Effector memory CD8-positive, alpha-beta T cell (primary cell): ENCODE measurements around the gene CADM2.

Experiments used
- ATAC-seq: fragments of 150-1000 bp; cut with Tn5 transposase; replicated peaks from 2 replicates; pipeline ENCODE4 v1.10.0; 2021; ENCODE audit warnings: mild to moderate bottlenecking, moderate library complexity
- DNase-seq, 3 experiments: peaks; one replicate each; pipeline ENCODE4 v3.0.0; 2021
- H3K27ac Mint-ChIP-seq, 2 donors: one replicate each; pipeline ENCODE4 v1.8.0; 2022; ENCODE audit warnings: mild to moderate bottlenecking in 2 of 2, mixed read lengths in 2 of 2, moderate library complexity in 2 of 2
- H3K27me3 Mint-ChIP-seq, 2 donors: one replicate each; pipeline ENCODE4 v1.8.0; 2022; ENCODE audit warnings: mixed read lengths in 2 of 2
- H3K36me3 Mint-ChIP-seq: one replicate; pipeline ENCODE4 v1.8.0; 2022; ENCODE audit warnings: mild to moderate bottlenecking, moderate library complexity, mixed read lengths; ENCODE audit not compliant: insufficient read depth
- H3K4me1 Mint-ChIP-seq, 2 donors: one replicate each; pipeline ENCODE4 v1.8.0; 2022; ENCODE audit warnings: low read depth in 2 of 2, mixed read lengths in 2 of 2
- H3K4me3 Mint-ChIP-seq, 2 donors: one replicate each; pipeline ENCODE4 v1.8.0; 2022; ENCODE audit warnings: mild to moderate bottlenecking in 2 of 2, mixed read lengths in 2 of 2, moderate library complexity in 2 of 2
- H3K9me3 Mint-ChIP-seq, 2 donors: one replicate each; pipeline ENCODE4 v1.8.0; 2022; ENCODE audit warnings: mixed read lengths in 2 of 2

The CADM2 gene

DNA sequence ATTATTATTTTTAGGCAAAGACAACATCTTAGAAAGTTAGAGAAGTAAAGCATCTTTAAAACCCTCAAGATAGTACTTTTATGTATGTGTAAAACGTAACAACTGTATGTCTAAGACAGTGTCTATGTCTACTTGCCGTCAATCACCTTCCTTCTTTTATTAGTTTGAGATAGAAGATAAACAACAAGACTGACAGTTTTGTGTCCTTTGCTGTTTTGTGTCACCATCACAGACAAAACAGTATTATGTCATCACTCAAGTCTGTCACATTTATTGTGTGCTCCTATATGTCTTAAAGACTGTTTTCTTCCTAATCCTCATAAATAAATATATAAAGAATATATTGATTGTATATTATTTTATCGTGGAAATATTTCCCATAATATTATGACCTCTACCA, 908.3 kb downstream of the CADM2 start:
- ATAC-seq = no peak
- H3K4me3 Mint-ChIP-seq = no peak overlapping the region
- no peak overlapping the region for H3K27ac Mint-ChIP-seq
- no peaks in the 10 kb centered on the region for H3K36me3 Mint-ChIP-seq
- H3K27me3 Mint-ChIP-seq = no peaks in the 10 kb centered on the region
- DNase-seq = no peak
- H3K4me1 Mint-ChIP-seq = no peaks in the 10 kb centered on the region
- peaks cover 18 to 23% of the 10 kb centered on the region in 2 donors for H3K9me3 Mint-ChIP-seq

DNA sequence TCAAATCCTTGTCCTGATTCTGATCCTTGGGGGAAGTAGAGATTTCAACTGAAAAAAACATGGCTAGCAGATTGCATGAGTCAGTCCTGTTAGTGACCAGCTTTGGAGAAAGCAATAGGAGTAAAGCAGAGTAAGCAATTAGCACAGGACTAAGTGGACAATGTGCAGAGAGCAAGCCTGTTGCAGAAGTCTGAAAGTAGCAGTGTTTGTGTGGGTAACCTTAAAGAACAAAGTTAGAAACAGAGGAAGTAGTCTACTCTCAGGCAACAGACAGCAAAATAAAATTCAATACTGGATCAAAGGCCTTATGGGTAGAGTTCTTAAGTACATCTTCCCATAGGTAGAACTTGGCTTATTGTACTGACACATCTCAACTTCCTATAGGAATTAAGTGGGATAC, 916.8 kb downstream of the CADM2 start:
- no peaks in the 10 kb centered on the region for H3K4me1 Mint-ChIP-seq
- H3K27me3 Mint-ChIP-seq = no peaks in the 10 kb centered on the region
- no peak for DNase-seq
- H3K27ac Mint-ChIP-seq = no peak overlapping the region
- H3K4me3 Mint-ChIP-seq = no peak overlapping the region
- H3K9me3 Mint-ChIP-seq = peaks cover 4 to 5% of the 10 kb centered on the region in 2 donors
- no peaks in the 10 kb centered on the region for H3K36me3 Mint-ChIP-seq
- ATAC-seq = no peak

DNA sequence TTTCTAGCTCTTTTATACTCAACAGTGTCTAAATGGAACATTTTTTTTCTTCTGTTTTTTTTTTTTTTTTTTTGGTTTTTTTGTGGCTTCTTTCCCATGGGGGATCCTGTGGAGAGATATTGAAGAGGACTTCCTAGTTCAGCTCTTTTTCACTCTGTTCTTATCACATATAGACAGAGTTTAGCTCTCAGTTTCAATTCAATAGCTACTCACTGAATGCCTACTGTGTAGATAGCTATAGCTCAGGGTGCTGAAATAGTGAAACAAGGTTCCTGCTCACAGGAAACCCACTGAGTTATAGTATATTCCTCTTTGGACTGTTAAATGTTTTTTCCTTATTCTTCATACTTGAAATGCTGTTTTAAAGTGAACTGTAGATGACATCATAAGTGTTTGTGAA, 918.8 kb downstream of the CADM2 start:
- H3K9me3 Mint-ChIP-seq = peaks cover 4 to 9% of the 10 kb centered on the region in 2 donors
- ATAC-seq = no peak
- no peak overlapping the region for H3K27ac Mint-ChIP-seq
- no peak for DNase-seq
- H3K36me3 Mint-ChIP-seq = no peaks in the 10 kb centered on the region
- H3K27me3 Mint-ChIP-seq = no peaks in the 10 kb centered on the region
- H3K4me1 Mint-ChIP-seq = no peaks in the 10 kb centered on the region
- no peak overlapping the region for H3K4me3 Mint-ChIP-seq

DNA sequence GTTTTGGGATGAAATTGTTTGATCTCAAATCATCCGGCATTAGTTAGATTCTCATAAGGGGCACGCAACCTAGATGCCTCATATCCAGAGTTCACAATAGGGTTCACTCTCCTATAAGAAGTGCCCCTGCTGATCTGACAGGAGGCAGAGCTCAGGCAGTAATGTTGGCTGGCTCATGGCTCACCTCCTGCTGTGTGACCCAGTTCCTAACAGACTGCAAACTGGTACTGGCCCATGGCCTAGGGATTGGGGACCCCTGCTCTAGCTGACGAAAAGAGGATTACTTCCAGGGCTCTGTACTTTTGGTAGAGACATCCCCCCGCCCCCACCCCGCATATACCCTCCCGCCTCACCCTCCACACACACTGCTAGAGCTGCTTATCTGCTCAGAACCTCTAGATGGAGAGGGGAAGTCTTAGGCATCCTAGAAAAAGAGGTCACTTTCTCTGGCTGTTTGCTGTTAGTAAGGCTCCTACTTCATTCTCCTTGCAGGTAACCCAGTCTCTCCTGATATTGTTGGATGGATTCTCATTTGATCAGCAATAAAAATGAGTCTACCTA, 923.1 kb downstream of the CADM2 start:
- no peaks in the 10 kb centered on the region for H3K36me3 Mint-ChIP-seq
- no peaks in the 10 kb centered on the region for H3K4me1 Mint-ChIP-seq
- no peak overlapping the region for H3K4me3 Mint-ChIP-seq
- no peak for DNase-seq
- H3K27ac Mint-ChIP-seq = no peak overlapping the region
- ATAC-seq = no peak
- peaks cover 2 to 9% of the 10 kb centered on the region in 2 donors for H3K9me3 Mint-ChIP-seq
- no peaks in the 10 kb centered on the region for H3K27me3 Mint-ChIP-seq

DNA sequence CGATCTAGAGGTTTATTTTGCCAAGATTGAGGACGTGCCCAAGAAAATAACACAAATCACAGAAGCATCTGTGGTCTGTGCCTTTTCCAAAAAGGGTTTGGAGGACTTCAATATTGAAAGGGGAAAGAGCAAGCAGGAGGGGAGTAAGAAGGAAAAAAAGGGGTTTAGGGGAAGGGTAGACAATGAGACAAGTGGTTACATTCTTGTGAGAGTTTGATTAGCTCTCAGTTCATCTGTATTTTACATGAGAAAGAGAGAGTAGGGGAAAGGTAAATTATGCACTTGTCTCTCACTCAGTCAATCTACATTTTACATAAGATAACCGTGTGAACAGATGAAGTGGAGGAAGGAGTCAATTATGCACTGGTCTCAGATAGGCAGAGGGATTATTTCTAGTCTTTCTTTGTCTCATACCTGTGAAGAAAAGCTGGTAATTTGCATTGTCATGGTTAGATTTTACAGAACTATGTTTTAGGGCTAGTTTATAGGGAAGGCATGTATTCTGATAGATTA, 931.3 kb downstream of the CADM2 start:
- H3K9me3 Mint-ChIP-seq = peaks cover 8 to 20% of the 10 kb centered on the region in 2 donors
- no peak overlapping the region for H3K27ac Mint-ChIP-seq
- no peak overlapping the region for H3K4me3 Mint-ChIP-seq

DNA sequence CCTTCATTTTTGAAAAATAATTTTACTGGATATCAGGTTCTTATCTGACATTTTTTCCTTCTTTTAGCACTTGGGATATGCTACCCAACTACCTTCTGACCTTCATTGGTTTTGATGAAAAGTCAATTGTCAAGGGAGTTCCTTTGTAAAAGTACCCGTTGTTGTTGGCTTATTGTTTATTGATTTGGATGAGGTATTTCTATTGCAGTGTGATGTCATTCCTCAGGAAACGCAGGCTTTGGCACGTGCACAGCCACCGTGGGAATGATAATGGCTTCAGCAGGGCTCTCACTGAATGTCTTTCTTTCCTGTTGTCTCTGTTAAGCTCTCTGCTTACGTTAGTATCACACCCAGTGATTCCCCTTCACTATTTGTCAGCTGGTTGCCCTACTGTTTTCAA, 944.6 kb downstream of the CADM2 start:
- no peaks in the 10 kb centered on the region for H3K27me3 Mint-ChIP-seq
- no peak overlapping the region for H3K4me3 Mint-ChIP-seq
- no peaks in the 10 kb centered on the region for H3K4me1 Mint-ChIP-seq
- H3K36me3 Mint-ChIP-seq = no peaks in the 10 kb centered on the region
- no peak for DNase-seq
- no peak for ATAC-seq
- H3K27ac Mint-ChIP-seq = no peak overlapping the region
- peaks cover 0 to 3% of the 10 kb centered on the region in 2 donors for H3K9me3 Mint-ChIP-seq

More for the DNA sequence above, 931.3 kb downstream of the CADM2 start:
- DNase-seq = no peak
- no peaks in the 10 kb centered on the region for H3K36me3 Mint-ChIP-seq
- no peaks in the 10 kb centered on the region for H3K4me1 Mint-ChIP-seq
- ATAC-seq = no peak
- H3K27me3 Mint-ChIP-seq = no peaks in the 10 kb centered on the region

DNA sequence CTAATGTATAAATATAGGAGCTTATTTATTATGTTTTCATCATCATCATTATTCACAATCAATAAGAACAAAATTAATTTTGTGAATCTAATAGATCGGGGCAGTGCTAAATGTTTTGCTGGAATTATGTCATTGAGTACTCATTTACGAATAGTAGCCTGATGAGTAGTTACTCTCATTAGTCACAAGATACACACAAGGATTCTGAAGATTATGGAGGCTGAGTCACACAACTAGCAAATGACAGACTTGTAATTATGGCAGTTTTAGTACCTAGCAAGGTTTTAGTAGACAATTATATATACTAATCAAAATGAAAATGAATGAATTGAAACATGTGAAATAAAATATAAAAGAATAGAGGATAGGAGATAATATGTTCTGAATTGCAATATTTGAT, 954.2 kb downstream of the CADM2 start:
- H3K27ac Mint-ChIP-seq = no peak overlapping the region
- H3K4me3 Mint-ChIP-seq = no peak overlapping the region
- H3K9me3 Mint-ChIP-seq = peaks cover 8 to 14% of the 10 kb centered on the region in 2 donors
- H3K36me3 Mint-ChIP-seq = no peaks in the 10 kb centered on the region
- H3K27me3 Mint-ChIP-seq = no peaks in the 10 kb centered on the region
- H3K4me1 Mint-ChIP-seq = no peaks in the 10 kb centered on the region
- ATAC-seq = no peak
- DNase-seq = no peak

DNA sequence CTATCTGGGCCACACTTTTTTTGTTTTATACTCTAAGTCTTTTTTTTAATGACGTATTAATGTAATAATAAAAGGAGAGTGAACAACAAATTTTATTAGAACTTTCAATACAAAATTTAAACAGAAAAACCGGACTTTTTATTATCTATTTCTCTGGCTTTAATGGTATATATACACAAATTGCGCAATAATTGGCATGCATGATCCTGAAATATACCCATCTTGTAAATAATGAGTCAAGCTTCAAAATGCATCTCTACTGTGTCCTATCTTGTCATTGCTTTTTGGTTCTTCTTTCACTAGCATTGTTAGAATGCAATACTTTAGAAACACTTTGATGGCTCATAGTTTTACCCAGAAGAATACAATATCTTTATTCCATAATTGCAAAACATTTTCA, 963.6 kb downstream of the CADM2 start:
- H3K9me3 Mint-ChIP-seq = peaks cover 3 to 16% of the 10 kb centered on the region in 2 donors
- no peak overlapping the region for H3K27ac Mint-ChIP-seq
- DNase-seq = no peak
- no peaks in the 10 kb centered on the region for H3K27me3 Mint-ChIP-seq
- no peaks in the 10 kb centered on the region for H3K4me1 Mint-ChIP-seq
- H3K36me3 Mint-ChIP-seq = no peaks in the 10 kb centered on the region
- no peak overlapping the region for H3K4me3 Mint-ChIP-seq
- no peak for ATAC-seq

DNA sequence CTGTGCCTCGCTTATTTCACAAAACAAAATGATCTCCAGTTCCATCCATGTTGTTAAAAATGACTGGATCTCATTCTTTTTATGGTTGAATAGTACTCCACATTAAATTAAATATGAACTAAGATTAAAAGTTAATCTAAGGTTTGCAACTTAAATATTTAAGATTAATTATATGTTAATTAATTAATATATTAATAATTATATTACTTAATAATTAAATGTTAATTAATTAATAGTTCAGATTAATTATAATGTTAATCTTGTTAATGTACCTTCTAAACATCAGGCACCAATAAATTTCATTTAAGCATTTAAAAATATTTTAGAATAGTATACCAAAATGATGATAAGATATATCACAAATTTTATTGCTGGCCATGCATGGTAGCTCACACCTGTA, 971.9 kb downstream of the CADM2 start:
- no peaks in the 10 kb centered on the region for H3K36me3 Mint-ChIP-seq
- no peak overlapping the region for H3K4me3 Mint-ChIP-seq
- no peak for ATAC-seq
- H3K27me3 Mint-ChIP-seq = no peaks in the 10 kb centered on the region
- H3K9me3 Mint-ChIP-seq = peaks cover 8 to 14% of the 10 kb centered on the region in 2 donors
- no peak for DNase-seq
- no peak overlapping the region for H3K27ac Mint-ChIP-seq
- no peaks in the 10 kb centered on the region for H3K4me1 Mint-ChIP-seq

DNA sequence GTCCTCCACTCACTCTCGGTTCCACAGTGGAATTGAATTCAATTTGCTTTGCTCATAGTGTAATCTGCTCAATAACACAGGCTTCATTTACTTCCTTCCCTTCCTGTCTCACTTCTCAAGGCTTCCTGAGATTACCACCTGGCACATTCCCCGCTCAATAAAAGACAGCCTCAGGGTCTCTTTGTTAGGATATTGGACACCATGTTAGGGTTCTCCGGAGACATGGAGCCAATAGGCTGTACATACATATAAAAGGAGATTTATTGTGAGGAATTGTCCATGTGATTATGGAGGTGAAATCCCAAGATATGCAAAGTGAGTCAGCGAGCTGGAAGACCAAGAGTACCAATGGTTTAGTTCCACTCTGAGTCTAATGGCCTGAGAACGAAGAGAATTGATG, 974.5 kb downstream of the CADM2 start:
- ATAC-seq = no peak

DNA sequence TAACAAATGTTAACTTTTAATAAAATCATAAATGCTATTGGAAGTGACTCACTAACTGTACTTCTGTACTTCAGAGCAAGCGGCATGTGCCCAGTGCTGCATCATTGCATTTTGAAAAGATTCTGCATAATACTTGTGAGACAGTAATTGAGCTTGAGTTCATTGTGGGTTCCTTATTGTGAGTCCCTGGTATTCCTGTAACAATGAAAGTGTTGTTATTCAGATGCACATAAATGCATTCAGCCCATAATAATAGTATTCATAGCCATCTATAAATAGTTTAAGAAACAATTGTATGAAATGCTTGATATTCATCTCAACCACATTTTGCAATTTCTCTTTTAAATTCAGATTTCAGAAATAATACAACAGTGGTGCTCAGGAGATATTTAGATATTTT, 976.4 kb downstream of the CADM2 start:
- Mint-ChIP-seq H3K27me3 (no peaks in the 10 kb centered on the region), H3K27ac (no peak overlapping the region), H3K9me3 (peaks cover 6 to 7% of the 10 kb centered on the region in 2 donors), H3K36me3 (no peaks in the 10 kb centered on the region), H3K4me1 (no peaks in the 10 kb centered on the region), H3K4me3 (no peak overlapping the region)
- no peak for DNase-seq
- ATAC-seq = no peak

More for the DNA sequence above, 974.5 kb downstream of the CADM2 start:
- Mint-ChIP-seq H3K36me3 (no peaks in the 10 kb centered on the region), H3K9me3 (peaks cover 6 to 7% of the 10 kb centered on the region in 2 donors), H3K27ac (no peak overlapping the region), H3K4me3 (no peak overlapping the region), H3K27me3 (no peaks in the 10 kb centered on the region), H3K4me1 (no peaks in the 10 kb centered on the region)
- no peak for DNase-seq

DNA sequence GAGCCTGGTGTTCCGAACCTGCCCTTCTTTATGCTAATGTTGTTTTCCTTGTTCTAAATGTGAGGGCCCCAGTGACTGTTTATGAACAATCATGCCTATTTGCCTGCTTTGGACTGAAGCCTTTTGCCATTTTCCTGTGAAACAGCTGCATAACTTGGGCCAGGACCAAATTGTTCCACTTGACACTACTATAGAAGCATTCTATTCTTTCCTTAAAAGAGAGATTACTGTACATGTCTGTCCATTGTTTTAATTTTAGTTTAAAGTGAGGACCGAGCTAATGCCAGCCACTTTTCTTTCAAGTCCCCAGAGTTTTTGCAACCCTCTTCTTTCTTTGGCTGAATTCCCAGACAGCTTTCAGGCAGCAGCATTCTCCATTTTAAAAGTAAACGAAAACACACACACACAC, 980.3 kb downstream of the CADM2 start:
- H3K27ac Mint-ChIP-seq = no peak overlapping the region
- H3K36me3 Mint-ChIP-seq = no peaks in the 10 kb centered on the region
- DNase-seq = no peak
- ATAC-seq = no peak
- peaks cover 1 to 7% of the 10 kb centered on the region in 2 donors for H3K9me3 Mint-ChIP-seq
- H3K4me1 Mint-ChIP-seq = no peaks in the 10 kb centered on the region
- no peaks in the 10 kb centered on the region for H3K27me3 Mint-ChIP-seq
- no peak overlapping the region for H3K4me3 Mint-ChIP-seq

DNA sequence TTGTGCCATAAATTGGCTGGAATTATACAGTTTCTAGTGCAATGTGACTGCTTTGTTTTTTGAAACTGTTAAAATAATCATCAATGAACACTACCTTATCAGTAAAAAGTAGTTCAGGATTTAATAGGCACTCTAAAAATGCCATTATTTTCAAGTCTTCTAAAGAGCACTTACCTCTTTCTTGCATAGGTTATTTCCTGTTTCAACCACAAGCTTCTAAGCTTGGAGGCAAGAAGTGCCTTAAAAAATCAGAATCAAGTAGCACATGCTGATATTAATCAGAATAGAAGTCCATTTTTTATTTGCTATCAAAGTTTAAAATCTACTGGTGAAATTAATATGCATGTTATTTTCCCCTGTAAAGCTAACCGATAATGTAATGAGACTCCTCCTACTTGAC, 991.6 kb downstream of the CADM2 start:
- no peaks in the 10 kb centered on the region for H3K36me3 Mint-ChIP-seq
- DNase-seq = no peak
- H3K4me1 Mint-ChIP-seq = no peaks in the 10 kb centered on the region
- no peak overlapping the region for H3K4me3 Mint-ChIP-seq
- peaks cover 2 to 12% of the 10 kb centered on the region in 2 donors for H3K9me3 Mint-ChIP-seq
- no peaks in the 10 kb centered on the region for H3K27me3 Mint-ChIP-seq
- H3K27ac Mint-ChIP-seq = no peak overlapping the region
- ATAC-seq = no peak

DNA sequence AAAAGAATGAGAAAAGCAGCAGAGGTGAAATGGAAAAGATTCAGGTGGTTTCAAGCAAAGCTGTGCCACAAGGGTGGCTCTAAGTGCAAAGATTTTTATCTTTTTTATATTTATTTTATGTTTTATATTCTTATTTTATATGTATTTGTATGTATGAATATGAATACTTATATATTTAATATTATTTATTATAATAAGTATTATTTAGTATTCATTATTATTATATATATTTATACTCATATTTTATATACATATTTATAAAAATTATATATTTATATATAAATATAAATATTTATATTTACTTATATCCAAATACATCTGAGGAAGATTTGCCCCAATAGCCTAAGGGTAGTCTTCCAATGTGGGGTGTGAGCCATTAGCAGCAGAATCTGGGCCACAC, 1002.0 kb downstream of the CADM2 start:
- H3K36me3 Mint-ChIP-seq = no peaks in the 10 kb centered on the region
- no peak overlapping the region for H3K4me3 Mint-ChIP-seq
- no peak overlapping the region for H3K27ac Mint-ChIP-seq
- H3K4me1 Mint-ChIP-seq = no peaks in the 10 kb centered on the region
- H3K9me3 Mint-ChIP-seq = peaks cover 6 to 7% of the 10 kb centered on the region in 2 donors
- no peaks in the 10 kb centered on the region for H3K27me3 Mint-ChIP-seq
- DNase-seq = no peak
- no peak for ATAC-seq
